Uterus (tissue), 2 donors: Measurements from ENCODE around the gene HM13.

Experiments used
- POLR2A ChIP-seq, 2 donors: fragments of 450-650 bp; IDR thresholded peaks; one replicate each; pipeline ENCODE4 v1.6.1; 2016; ENCODE audit warnings: antibody characterized with exemption in 2 of 2, mild to moderate bottlenecking in 1 of 2, moderate library complexity in 1 of 2
- TF ChIP-seq, protein P1 (sequence below), 4 experiments: fragments of 200-600 bp in 2 of 4; fragments of 450-650 bp in 2 of 4; sonication (generic) in 2 of 4; IDR thresholded peaks; one replicate each; pipeline ENCODE4 v1.5.1; 2016 to 2019; ENCODE audit warnings: antibody characterized with exemption in 4 of 4, mild to moderate bottlenecking in 2 of 4, moderate library complexity in 1 of 4

DNA sequence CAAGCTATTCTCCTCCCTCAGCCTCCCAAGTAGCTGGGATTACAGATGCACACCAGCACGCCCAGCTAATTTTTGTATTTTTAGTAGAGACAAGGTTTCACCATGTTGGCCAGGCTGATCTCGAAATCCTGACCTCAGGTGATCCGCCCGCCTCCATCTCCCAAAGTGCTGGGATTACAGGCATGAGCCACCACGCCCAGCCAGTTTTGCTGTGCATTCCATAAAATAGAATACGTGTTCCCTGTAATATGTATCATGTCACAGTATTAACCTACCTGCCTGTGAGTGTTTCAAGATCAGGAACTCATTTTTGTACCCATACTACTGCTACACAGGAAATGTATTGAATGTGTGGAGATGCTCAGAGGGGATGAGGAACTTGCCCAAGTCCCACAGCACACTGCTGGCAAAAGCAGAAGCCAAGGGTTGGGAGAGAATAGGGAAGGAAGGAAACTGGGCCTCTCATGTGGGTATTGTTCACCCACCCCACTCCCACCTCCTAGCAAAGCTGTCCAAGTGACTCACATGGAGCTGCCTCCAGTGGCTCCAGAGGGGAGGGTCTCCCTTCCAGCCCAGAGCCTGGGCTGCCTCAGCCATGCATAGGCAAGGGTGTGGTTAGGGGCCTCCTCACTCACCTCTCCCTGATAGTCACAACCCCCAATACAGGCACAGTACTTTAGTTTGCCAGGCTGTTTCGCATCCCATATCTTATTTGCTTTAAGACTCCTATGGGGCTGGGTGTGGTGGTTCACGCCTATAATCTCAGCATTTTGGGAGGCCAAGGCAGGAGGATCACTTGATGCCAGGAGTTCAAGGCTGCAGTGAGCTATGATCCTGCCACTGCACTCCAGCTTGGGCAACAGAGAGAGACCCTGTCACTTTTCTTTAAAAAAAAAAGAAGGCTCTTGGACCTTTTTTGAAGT is 9.4 kb downstream of the HM13 start:
- TF ChIP-seq, protein P1, sequence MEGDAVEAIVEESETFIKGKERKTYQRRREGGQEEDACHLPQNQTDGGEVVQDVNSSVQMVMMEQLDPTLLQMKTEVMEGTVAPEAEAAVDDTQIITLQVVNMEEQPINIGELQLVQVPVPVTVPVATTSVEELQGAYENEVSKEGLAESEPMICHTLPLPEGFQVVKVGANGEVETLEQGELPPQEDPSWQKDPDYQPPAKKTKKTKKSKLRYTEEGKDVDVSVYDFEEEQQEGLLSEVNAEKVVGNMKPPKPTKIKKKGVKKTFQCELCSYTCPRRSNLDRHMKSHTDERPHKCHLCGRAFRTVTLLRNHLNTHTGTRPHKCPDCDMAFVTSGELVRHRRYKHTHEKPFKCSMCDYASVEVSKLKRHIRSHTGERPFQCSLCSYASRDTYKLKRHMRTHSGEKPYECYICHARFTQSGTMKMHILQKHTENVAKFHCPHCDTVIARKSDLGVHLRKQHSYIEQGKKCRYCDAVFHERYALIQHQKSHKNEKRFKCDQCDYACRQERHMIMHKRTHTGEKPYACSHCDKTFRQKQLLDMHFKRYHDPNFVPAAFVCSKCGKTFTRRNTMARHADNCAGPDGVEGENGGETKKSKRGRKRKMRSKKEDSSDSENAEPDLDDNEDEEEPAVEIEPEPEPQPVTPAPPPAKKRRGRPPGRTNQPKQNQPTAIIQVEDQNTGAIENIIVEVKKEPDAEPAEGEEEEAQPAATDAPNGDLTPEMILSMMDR (IDR thresholded peaks at IDR 0.05), result no peak
- no peak for TF ChIP-seq POLR2A (IDR thresholded peaks at IDR 0.05)
